Left ventricle myocardium inferior (tissue), 1 donor: ENCODE data around the gene SLC25A13. TPM values are rescaled to one million over a fixed set of nuclear protein-coding genes. Genes with fewer than 3 reads are reported as not detected.
"Not testable (repeated sequence)": the region's sequence is repeated elsewhere in the genome, so short reads cannot be mapped to it uniquely, and the experiment has no call there.

ENCODE experiments used
- DNase-seq: peaks from one replicate; pipeline ENCODE4 v3.0.0-alpha.2; 2020
- H3K27ac ChIP-seq: fragments of 200-600 bp; replicated peaks from 2 replicates; pipeline ENCODE4 v1.8.0; 2021
- H3K27me3 ChIP-seq: fragments of 200-600 bp; 2 replicates; pipeline ENCODE4 v1.8.0; 2021; ENCODE audit warnings: low read depth
- H3K36me3 ChIP-seq: fragments of 200-600 bp; 2 replicates; pipeline ENCODE4 v1.8.0; 2021
- H3K4me1 ChIP-seq: fragments of 200-600 bp; 2 replicates; pipeline ENCODE4 v1.8.0; 2021
- H3K4me3 ChIP-seq: fragments of 200-600 bp; 2 replicates; pipeline ENCODE4 v1.8.0; 2021; ENCODE audit warnings: mild to moderate bottlenecking, moderate library complexity
- H3K9me3 ChIP-seq: fragments of 200-600 bp; replicated peaks from 2 replicates; pipeline ENCODE4 v1.8.0; 2021
- CTCF ChIP-seq: fragments of 200-600 bp; IDR thresholded peaks from 2 replicates; pipeline ENCODE4 v1.8.0; 2021; ENCODE audit warnings: antibody characterized with exemption, mild to moderate bottlenecking, borderline replicate concordance
- intact Hi-C: fragments of 100-400 bp; cut with micrococcal nuclease; formaldehyde crosslinking; loops from one replicate; pipeline ENCODE4 v1.11.0; 2022
- total RNA-seq: library from RNA; stranded (reverse); fragmentation: NEBNext Ultra II Directional; extraction: Animal tissue kit (Norgen Biotek cat#: 25700); gene quantifications from one replicate; pipeline ENCODE4 v1.2.1, GENCODE V29; 2021
- donor health status: DM: no; HTN: yes; CAD: no; lungs with severe emphysema.

The SLC25A13 gene
- total RNA-seq, 1 donor from 2014 or later = 9.1 TPM

- no peaks in the 10 kb centered on the region for H3K9me3 ChIP-seq
- intact Hi-C loops = no loop called here
- no peak overlapping the region for H3K27ac ChIP-seq
- no peaks in the 10 kb centered on the region for H3K4me1 ChIP-seq
- H3K27me3 ChIP-seq = no peaks in the 10 kb centered on the region
- H3K36me3 ChIP-seq = peaks cover 57% of the 10 kb centered on the region
- no peak overlapping the region for H3K4me3 ChIP-seq
- DNase-seq = no peak
- no peak for TF ChIP-seq CTCF
These were observed 152.5 kb downstream of the SLC25A13 start for GRCh38 chr7:96169439-96169838.

- Histone ChIP-seq H3K27ac (no peak overlapping the region), H3K9me3 (no peaks in the 10 kb centered on the region), H3K36me3 (peaks cover 67% of the 10 kb centered on the region), H3K27me3 (no peaks in the 10 kb centered on the region), H3K4me1 (no peaks in the 10 kb centered on the region), H3K4me3 (no peak overlapping the region)
- intact Hi-C loops = no loop called here
- TF ChIP-seq CTCF = no peak
- no peak for DNase-seq
These were observed 154.5 kb downstream of the SLC25A13 start for GRCh38 chr7:96167424-96167823.

GRCh38 chr7:96161897-96162296, 160.0 kb downstream of the SLC25A13 start:
- H3K27me3 ChIP-seq = no peaks in the 10 kb centered on the region
- TF ChIP-seq CTCF = no peak
- H3K9me3 ChIP-seq = no peaks in the 10 kb centered on the region
- DNase-seq = no peak
- no peak overlapping the region for H3K27ac ChIP-seq
- H3K36me3 ChIP-seq = peaks cover 47% of the 10 kb centered on the region
- intact Hi-C loops = no loop called here
- no peaks in the 10 kb centered on the region for H3K4me1 ChIP-seq
- H3K4me3 ChIP-seq = no peak overlapping the region

GRCh38 chr7:96157856-96158255, 164.0 kb downstream of the SLC25A13 start:
- DNase-seq = no peak
- no peak overlapping the region for H3K4me3 ChIP-seq
- intact Hi-C loops = no loop called here
- H3K27me3 ChIP-seq = no peaks in the 10 kb centered on the region
- no peak overlapping the region for H3K27ac ChIP-seq
- peaks cover 35% of the 10 kb centered on the region for H3K36me3 ChIP-seq
- H3K9me3 ChIP-seq = no peaks in the 10 kb centered on the region
- TF ChIP-seq CTCF = no peak
- no peaks in the 10 kb centered on the region for H3K4me1 ChIP-seq

GRCh38 chr7:96154506-96154905, 167.4 kb downstream of the SLC25A13 start:
- H3K4me3 ChIP-seq, H3K9me3 ChIP-seq, intact Hi-C loops, H3K4me1 ChIP-seq, H3K27me3 ChIP-seq, H3K27ac ChIP-seq, DNase-seq: not testable (repeated sequence)
- H3K36me3 ChIP-seq = peaks cover 27% of the 10 kb centered on the region

- Histone ChIP-seq H3K27me3 (no peaks in the 10 kb centered on the region), H3K4me3 (no peak overlapping the region), H3K4me1 (no peaks in the 10 kb centered on the region), H3K27ac (no peak overlapping the region), H3K36me3 (peaks cover 33% of the 10 kb centered on the region), H3K9me3 (no peaks in the 10 kb centered on the region)
- intact Hi-C loops = no loop called here
- no peak for TF ChIP-seq CTCF
- no peak for DNase-seq
These were observed 169.2 kb downstream of the SLC25A13 start for GRCh38 chr7:96152706-96153105.
